Neutrophil (primary cell): ENCODE measurements around the gene SLX9.
A peak's percentile ranks its signal among the peaks of the same experiment; 100 is the strongest.

Experiments
- H3K27ac ChIP-seq: fragments of 200-600 bp; sonication (generic); 2 replicates; pipeline ENCODE4 v1.5.1; 2016; ENCODE audit warnings: mild to moderate bottlenecking, moderate library complexity
- H3K27me3 ChIP-seq: fragments of 200-600 bp; sonication (generic); 2 replicates; pipeline ENCODE4 v1.6.0; 2016; ENCODE audit warnings: mild to moderate bottlenecking
- H3K36me3 ChIP-seq: fragments of 200-600 bp; sonication (generic); 2 replicates; pipeline ENCODE4 v1.5.1; 2017
- H3K4me1 ChIP-seq, 2 experiments: fragments of 200-600 bp in 1 of 2; sonication (generic) in 1 of 2; 1 replicate in 1 of 2; 2 replicates in 1 of 2; pipeline versions ENCODE4 v1.5.1 to v1.6.1; 2013 to 2016; ENCODE audit warnings: low read depth in 1 of 2, low read length in 1 of 2, mild to moderate bottlenecking in 1 of 2, moderate library complexity in 1 of 2; ENCODE audit not compliant: control insufficient read depth in 1 of 2, insufficient read depth in 1 of 2
- H3K4me3 ChIP-seq, 2 experiments: fragments of 200-600 bp in 1 of 2; sonication (generic) in 1 of 2; 1 replicate in 1 of 2; 2 replicates in 1 of 2; pipeline ENCODE4 v1.5.1; 2013 to 2016; ENCODE audit warnings: low read depth in 1 of 2, low read length in 1 of 2, mild to moderate bottlenecking in 1 of 2, moderate library complexity in 1 of 2
- H3K9me3 ChIP-seq: fragments of 200-600 bp; sonication (generic); 2 replicates; pipeline ENCODE4 v1.5.1; 2016
- CTCF ChIP-seq: fragments of 200-600 bp; sonication (generic); IDR thresholded peaks from 2 replicates; pipeline ENCODE4 v1.5.1; 2016; ENCODE audit warnings: antibody characterized with exemption

The SLX9 gene

GRCh38 chr21:44896561-44897286 is 43.1 kb upstream of the SLX9 start:
- no peaks in the 10 kb centered on the region for H3K27me3 ChIP-seq
- no peaks in the 10 kb centered on the region for H3K9me3 ChIP-seq
- peaks cover 7 to 9% of the 10 kb centered on the region in 2 experiments for H3K4me1 ChIP-seq
- H3K27ac ChIP-seq, result peak overlapping the region; percentile 63
- H3K4me3 ChIP-seq, result no peak overlapping the region
- TF ChIP-seq CTCF, result no peak
- H3K36me3 ChIP-seq, result peaks cover 99% of the 10 kb centered on the region

DNA sequence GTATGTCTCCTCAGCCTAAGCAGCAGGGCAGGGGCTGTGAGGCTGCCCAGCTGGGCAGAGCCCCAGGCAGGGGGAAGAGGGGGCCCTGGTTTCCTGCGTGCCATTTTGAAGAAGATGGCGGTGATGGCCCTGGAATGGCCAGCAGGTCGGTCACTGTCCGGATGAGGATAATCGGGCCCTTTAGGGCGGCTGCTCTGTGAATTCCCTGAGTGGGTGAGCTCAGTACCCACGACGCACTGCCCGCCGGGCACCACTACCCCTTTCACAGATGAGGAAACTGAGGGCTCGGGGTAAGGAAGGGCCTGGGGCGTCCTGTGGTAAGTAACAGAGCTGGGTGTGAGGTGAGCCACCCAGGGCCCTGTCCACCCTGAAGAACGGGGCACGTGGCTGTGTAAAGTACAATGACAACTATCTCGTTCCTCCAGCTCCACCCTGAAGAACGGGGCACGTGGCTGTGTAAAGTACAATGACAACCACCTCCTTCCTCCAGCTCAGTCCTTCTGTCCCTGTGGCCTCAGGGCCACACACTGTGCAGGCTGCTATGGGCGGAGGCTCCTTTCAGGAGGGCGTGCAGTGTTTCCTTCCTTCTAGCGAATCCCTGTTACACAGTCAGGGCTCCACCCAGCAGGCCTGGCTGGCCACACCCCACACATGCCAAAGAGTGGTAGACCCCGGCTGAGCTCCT is 42.4 kb upstream of the SLX9 start:
- peaks cover 100% of the 10 kb centered on the region for H3K36me3 ChIP-seq
- no peak overlapping the region for H3K4me3 ChIP-seq
- H3K27ac ChIP-seq, result peak overlapping the region; percentile 63
- H3K9me3 ChIP-seq, result no peaks in the 10 kb centered on the region
- H3K4me1 ChIP-seq, result peaks cover 9 to 12% of the 10 kb centered on the region in 2 experiments
- TF ChIP-seq CTCF, result no peak
- H3K27me3 ChIP-seq, result no peaks in the 10 kb centered on the region

GRCh38 chr21:44898011-44898488 is 41.8 kb upstream of the SLX9 start:
- Histone ChIP-seq H3K4me1 (peaks cover 13% of the 10 kb centered on the region in 2 experiments), H3K36me3 (peaks cover 100% of the 10 kb centered on the region), H3K9me3 (no peaks in the 10 kb centered on the region), H3K4me3 (no peak overlapping the region), H3K27ac (peak overlapping the region; percentile 63), H3K27me3 (no peaks in the 10 kb centered on the region)
- TF ChIP-seq CTCF, result no peak

DNA sequence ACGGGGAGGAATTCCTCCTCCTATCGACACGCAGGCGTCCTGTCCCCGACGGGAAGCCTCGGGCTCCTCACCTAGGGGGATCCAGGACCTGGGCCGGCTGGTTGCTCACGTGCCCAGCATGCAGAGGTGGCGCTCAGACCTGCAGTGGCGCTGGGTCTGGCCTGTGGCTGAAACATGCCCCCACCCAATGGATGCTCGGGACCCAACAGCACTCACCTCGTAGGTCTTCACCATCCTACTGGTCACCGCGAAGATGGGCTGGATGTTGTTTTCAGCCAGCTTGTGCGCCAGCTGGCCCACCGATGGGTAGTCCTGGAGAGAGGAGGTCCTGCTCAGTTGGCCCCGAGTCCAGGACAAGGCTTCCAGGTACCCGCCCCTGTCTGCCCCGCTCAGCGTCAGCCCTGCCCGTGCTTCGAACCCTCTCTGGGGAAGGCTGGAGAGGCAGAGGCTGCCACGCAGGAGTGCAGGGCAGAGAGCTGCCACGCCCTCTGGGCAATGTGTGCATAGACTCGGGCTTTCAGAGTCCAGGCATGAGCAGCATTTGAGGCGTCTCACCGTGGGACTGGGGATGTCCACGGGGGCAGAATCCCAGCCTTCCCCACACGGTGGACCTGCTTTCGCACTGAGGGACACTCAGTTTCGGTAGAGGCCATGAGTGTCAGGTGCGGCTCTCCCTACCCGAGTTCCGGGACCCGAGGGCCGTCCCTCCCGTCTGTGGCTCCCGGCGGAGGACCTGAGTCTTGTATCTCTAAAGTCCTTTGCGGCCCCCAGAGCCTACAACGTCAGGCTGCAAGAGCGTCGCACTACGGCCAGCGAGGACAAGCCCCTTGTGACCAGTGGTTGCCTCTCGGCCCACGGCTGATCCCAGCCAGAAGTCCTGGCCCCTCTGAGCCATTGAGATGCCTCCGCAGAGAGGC is 40.7 kb upstream of the SLX9 start:
- Histone ChIP-seq H3K4me1 (peaks cover 20% of the 10 kb centered on the region in 2 experiments), H3K27me3 (no peaks in the 10 kb centered on the region), H3K4me3 (no peak overlapping the region), H3K27ac (peak overlapping the region; percentile 63), H3K36me3 (peaks cover 100% of the 10 kb centered on the region), H3K9me3 (no peaks in the 10 kb centered on the region)
- TF ChIP-seq CTCF, result no peak

GRCh38 chr21:44899768-44900558 is 39.9 kb upstream of the SLX9 start:
- Histone ChIP-seq H3K36me3 (peaks cover 100% of the 10 kb centered on the region), H3K4me3 (no peak overlapping the region), H3K27me3 (no peaks in the 10 kb centered on the region), H3K9me3 (no peaks in the 10 kb centered on the region), H3K4me1 (peaks cover 28% of the 10 kb centered on the region in 2 experiments), H3K27ac (peak overlapping the region; percentile 63)
- TF ChIP-seq CTCF, result no peak
